KBM-7 (cell line): Measurements from ENCODE around the gene SRP68.
"Not testable (repeated sequence)": the region's sequence is repeated elsewhere in the genome, so short reads cannot be mapped to it uniquely, and the experiment has no call there.

Experiments used
- DNase-seq: peaks from one replicate; pipeline ENCODE4 v3.0.0-alpha.2; 2015
- in situ Hi-C: fragments of 300-500 bp; cut with MboI; formaldehyde crosslinking; loops from 2 replicates; pipeline ENCODE4 v1.14.3; 2020; ENCODE audit warnings: low sequenced_read_pairs, low pct_unique_long_range_greater_than_20kb, mixed read lengths

The SRP68 gene

DNA sequence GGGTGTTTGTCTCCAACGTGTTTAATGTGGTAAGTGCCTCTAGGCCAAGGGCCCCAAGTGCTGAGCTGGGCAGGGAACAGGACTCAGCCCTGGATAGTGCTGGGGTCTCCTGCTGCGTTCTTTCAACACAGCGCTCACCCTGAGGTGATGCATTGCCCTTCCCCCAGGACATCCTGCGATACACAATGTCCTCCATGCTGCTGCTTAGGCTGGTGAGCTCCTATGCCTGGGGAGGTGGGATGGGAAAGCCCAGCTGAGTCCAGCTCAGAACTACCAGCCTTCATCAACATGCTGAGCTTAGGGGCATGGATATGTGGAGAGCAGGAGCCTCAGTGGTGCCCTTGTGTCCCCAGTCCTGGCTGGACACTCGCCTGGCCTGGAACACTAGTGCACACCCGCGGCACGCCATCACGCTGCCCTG is 7.2 kb upstream of the SRP68 start:
- no peak for DNase-seq
- in situ Hi-C loops, result no loop called here

DNA sequence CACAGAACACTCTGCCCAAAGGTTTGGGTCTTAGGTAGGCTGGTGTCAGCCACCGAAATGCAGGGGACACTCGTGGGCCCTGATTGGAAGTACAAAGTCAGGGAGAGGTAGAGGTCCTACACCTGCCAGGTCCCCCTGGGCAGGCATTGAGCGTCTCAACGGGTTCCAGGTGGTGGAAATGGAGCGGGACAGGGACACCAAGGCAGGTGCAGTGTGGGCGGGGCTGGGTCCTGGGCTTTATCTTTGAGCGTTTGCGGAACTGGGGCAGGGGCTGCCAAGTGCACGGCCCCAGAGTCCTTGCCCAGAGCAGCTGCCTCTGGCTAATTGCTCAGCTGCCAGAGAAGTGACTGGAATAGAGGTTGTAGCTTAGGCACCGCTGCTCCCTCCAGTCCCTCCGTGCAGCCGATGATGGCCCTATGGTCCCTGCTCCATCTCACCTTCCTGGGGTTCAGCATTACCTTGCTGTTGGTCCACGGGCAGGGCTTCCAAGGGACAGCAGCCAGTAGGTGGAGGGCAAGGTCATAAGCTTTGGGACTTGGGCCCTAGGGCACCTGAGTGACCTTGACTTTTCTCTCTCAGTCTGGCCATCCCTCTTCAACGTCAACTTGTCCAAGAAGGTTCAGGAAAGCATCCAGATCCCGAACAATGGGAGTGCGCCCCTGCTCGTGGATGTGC is 6.7 kb upstream of the SRP68 start, which contains the start of gene ZACN:
TSS of gene ZACN (plus strand) at position 323 of the 675 bp plus-strand sequence. CDS start at position 406, 83 bp downstream.
- in situ Hi-C loops, result no loop called here
- DNase-seq, result no peak

DNA sequence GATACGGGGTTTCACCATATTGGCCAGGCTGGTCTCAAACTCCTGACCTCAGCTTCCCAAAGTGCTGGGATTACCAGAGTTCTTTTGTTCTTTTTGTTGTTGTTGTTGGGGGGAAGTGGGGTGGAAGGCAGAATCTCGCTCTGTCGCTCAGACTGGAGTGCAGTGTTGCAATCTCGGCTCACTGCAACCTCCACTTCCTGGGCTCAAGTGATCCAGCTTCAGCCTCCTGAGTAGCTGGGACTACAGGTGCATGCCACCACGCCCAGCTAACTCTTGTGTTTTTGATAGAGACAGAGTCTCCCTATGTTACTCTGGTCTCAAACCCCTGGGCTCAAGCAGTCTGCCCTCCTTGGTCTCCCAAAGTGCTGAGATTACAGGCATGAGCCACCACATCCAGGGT is 6.1 kb upstream of the SRP68 start:
- in situ Hi-C loops, result not testable (repeated sequence)
- peak; percentile 24 for DNase-seq

DNA sequence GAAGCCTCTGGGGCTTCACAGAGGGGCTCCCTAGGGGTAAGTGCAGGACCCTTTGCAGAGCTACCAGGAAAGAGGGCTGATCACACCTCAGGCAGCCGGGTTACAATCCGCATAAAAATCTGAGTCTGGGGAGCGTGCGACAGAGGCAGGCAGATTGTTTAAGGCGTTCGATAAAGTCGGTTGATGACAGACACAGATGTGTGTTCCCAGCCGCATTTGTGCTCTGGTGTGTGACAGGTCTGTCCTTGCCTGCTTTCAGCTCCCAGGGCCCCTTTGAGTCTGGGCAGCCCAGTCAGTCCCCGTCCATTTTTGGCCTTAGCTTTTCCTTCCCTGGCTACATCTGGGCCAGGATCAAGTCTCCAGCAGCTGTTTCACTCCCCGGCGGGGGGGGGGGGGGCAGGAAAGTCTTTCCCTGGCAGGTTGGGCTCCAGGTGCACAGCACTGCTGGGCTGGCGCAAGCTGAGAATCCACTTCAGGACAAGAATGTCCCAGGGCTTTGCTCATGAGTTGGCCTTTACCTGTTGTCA is 5.3 kb upstream of the SRP68 start:
- peak; percentile 7 for DNase-seq
- in situ Hi-C loops, result no loop called here

DNA sequence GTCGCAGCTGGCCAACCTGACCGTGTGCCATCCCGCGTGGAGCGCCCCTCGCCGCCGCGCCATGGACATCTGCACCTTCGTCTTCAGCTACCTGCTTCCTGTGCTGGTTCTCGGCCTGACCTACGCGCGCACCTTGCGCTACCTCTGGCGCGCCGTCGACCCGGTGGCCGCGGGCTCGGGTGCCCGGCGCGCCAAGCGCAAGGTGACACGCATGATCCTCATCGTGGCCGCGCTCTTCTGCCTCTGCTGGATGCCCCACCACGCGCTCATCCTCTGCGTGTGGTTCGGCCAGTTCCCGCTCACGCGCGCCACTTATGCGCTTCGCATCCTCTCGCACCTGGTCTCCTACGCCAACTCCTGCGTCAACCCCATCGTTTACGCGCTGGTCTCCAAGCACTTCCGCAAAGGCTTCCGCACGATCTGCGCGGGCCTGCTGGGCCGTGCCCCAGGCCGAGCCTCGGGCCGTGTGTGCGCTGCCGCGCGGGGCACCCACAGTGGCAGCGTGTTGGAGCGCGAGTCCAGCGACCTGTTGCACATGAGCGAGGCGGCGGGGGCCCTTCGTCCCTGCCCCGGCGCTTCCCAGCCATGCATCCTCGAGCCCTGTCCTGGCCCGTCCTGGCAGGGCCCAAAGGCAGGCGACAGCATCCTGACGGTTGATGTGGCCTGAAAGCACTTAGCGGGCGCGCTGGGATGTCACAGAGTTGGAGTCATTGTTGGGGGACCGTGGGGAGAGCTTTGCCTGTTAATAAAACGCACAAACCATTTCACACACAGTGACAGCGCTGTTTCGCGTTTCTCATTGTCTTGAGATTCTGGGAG is 4.7 kb upstream of the SRP68 start:
- DNase-seq, result no peak
- in situ Hi-C loops, result no loop called here

DNA sequence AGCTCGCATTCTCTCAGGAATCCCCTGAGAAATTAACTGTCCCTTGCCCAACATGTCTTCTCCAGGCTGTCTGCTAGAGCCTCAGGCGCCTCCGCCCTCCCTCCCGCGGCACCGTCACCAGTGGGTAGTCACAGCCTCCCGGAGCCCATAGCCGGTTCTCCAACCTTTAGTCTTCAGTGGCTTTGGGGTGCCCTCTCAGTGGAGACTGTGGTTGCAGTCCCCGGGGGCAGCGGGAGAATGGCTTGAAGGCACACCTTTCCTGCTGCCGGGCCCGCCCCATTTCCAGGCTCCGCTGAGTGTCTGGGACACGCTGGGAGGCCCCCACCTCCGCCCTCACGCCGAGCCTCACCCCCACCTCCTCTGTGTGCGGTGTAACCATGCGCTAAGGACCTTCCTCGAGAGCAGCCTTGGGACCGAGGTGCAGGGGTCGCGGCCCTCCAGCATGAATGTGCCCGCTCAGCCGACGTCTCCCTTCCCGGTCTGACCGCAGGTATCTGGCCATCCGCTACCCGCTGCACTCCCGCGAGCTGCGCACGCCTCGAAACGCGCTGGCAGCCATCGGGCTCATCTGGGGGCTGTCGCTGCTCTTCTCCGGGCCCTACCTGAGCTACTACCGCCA is 3.9 kb upstream of the SRP68 start:
- in situ Hi-C loops, result no loop called here
- no peak for DNase-seq

DNA sequence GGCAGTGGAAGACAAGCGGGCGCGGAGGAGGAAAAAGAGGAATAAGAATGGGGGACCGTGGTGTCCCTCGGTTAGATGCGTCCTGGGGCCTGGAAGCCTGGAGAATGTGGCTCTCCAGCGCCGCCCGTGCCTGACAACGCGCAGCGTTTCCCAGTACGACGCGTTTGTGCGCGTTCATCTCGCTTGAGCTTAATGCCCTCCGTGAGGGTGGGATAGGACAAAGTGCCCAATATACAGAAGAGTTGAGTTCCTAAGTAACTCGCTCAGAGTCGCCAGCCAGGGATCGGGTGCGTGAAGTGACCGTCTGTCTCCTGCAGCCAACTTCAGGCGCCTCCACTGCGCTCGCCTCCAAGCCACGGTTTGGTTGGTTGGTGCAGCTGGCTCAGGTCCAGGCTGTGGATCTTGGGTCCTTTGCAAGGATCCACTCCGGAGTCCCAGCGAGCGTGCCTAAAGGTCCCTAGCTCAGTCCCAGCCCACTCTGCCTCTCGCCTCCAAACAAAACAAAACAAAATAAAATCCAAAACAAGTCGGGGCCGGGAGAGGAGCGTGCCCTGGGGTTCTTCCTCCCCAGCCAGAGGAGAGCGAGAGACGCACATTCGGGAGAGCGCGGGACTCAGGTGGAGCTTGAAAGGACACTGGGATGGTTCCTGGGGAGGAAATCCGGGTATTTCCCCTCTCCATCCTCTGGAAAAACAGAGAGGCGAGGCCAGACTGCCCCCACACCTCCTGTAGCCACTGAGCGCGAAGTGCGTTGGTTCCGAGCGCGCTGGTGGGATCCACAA is 3.2 kb upstream of the SRP68 start:
- in situ Hi-C loops, result no loop called here
- peak; percentile 50 for DNase-seq

DNA sequence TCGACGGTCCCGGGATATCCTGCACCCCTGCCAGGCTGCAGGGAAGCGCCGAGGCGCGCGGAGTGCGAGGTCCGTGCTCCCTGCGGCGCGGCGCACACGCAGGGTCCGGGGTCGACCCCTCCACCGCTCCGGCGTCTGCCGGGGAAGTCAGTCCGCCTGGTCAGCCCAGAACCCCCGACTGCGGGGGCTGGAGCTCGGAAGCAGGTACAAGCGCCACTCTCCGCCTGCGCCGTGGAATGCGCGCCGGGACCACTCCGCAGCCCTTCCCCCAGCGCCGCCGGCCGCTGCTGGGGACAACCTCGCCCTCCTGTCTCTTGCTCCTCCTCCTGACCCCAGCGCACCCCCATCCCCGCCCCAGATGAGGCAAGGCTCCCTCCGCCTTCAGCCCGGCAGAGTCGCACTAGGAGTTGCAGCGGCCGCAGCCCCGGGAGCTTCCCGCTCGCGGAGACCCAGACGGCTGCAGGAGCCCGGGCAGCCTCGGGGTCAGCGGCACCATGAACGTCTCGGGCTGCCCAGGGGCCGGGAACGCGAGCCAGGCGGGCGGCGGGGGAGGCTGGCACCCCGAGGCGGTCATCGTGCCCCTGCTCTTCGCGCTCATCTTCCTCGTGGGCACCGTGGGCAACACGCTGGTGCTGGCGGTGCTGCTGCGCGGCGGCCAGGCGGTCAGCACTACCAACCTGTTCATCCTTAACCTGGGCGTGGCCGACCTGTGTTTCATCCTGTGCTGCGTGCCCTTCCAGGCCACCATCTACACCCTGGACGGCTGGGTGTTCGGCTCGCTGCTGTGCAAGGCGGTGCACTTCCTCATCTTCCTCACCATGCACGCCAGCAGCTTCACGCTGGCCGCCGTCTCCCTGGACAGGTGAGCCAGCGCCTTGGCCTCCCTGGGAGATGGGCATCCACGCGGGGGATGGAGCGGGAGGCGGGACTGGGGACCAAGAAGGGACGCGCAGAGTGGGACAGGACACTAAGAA is 2.4 kb upstream of the SRP68 start, which contains the start of gene GALR2:
TSS of gene GALR2 (plus strand) at position 392 of the 974 bp plus-strand sequence. CDS start at position 495, 103 bp downstream.
- DNase-seq, result no peak
- in situ Hi-C loops, result no loop called here

DNA sequence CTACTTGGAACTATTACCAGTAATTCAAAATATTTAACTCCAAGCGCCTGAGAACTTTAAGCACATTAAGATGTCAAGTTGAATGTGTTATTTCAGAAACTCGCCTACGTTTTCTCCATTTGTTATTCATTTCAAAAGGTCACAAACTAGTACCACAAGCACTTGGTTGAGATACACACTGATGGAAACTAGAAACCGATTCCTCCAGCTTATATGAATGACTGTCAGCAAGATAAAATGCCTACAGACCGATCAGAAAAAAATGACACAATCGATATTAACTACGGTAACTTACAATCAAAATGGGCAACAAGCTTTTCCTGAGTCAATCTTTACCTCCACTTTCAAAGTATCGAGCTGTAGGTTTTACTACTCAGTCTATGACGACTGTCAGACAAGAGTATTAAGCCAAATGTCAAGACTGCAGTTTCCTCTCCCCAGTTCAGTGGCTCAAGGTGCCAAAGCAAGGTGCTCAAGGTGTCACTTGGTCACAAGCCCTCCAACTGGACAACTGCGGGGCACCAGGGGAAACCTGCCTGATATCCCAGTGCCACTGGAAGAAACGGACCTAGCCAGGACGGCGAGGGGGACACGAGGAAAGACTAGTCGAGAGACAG is 678 bp downstream of the SRP68 start:
- no peak for DNase-seq

DNA sequence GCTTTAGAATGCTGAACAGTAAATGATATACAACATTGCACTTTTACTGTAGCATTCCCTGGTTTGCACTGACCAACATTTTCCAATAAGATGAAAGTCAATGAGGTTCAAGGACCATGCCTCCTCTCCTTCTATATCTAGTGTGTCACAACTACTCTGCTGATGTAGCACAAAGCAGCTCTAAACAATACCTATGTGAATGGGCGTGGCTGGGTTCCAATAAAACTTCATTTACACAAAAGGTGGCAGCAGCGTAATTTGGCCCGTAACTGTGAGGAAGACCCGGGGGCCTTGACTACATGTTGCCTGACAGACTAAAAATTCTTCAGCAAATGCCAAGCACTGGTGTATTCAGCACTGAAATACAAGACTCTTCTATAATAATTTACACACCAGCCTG is 6.5 kb downstream of the SRP68 start:
- no peak for DNase-seq
- in situ Hi-C loops, result no loop called here

More for the DNA sequence above, 678 bp downstream of the SRP68 start:
- in situ Hi-C loops, result no loop called here

DNA sequence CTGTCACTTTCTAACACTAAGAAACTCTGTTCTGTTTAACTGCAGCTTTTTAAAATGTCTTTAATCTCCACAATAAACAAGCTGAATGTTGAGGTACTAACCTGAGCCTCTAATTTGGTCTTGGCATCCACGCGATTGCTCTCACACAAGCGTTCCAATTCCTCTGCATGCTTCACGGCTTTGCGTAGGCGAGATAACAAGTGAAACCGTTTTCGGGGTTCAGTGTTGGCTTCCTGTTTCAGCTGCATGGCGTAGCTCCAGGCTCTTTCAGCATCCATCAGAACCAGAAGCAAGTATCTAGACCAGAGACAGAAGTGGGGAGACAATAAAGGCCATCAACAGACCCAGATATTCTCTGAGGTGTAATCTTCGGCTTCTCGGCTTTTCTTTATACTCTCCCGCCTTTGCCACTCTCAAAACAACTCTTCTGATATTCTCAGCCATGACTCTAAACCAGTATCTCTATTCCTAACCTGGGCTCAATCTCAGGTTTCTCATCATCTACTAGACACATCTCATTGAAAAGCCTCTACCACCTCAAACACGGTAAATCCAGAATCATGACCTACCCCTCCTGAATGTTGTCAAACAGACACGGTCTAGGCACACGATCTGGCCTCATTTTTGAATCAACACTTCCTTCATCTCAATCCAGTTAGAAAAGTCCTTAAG is 8.3 kb downstream of the SRP68 start:
- in situ Hi-C loops, result no loop called here
- DNase-seq, result no peak

DNA sequence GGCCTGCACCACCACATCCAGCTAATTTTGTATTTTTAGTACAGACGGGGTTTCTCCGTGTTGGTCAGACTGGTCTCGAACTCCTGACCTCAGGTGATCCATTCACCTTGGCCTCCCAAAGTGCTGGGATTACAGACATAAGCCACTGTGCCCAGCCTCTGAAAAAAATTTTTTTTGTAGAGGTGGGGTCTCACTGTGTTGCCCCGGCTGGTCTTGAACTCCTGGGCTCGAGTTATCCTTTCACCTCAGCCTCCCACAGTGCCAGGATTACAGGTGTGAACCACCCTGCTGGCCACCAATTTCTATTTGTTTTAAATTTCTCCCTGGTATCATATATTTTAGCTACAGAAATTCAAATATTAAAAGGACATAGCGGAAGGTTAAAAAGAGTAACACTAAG is 14.1 kb downstream of the SRP68 start:
- in situ Hi-C loops, DNase-seq: not testable (repeated sequence)

DNA sequence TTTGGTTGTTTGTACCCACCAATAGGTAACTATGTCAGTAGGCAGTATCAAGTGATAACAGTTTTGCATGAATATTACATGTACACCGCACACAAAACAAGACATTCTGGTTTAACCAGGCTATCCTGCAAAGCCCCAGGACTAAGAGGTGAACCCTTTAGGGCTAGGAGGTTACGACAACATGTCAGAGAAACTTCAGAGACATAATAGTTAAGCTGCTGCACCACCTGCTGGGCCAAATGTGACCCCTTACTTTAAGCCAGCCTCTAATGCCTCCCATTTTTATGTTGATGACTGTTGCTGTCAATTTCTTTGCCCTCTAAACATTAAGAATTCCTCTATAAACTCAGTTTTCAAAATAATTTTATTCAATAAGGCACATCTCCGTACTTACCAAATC is 15.4 kb downstream of the SRP68 start:
- peak; percentile 15 for DNase-seq
- in situ Hi-C loops, result no loop called here

DNA sequence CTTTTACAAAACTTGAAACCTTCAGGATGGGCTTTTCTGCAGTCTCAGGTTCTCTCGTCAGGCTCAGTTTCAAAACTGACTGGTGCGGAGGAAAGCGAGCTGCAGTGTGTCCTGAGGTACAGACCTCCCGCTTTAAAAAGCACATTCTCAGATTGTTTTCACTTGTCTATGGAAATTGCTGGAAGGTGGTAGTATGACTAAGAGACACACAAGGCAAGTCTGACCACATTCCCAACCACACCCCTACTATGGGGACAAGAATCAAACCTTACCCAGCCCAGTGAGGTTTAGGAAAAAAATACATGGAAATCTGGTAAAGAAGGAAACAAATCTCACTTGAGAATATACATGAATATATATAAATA is 18.2 kb downstream of the SRP68 start:
- in situ Hi-C loops, result no loop called here
- no peak for DNase-seq

DNA sequence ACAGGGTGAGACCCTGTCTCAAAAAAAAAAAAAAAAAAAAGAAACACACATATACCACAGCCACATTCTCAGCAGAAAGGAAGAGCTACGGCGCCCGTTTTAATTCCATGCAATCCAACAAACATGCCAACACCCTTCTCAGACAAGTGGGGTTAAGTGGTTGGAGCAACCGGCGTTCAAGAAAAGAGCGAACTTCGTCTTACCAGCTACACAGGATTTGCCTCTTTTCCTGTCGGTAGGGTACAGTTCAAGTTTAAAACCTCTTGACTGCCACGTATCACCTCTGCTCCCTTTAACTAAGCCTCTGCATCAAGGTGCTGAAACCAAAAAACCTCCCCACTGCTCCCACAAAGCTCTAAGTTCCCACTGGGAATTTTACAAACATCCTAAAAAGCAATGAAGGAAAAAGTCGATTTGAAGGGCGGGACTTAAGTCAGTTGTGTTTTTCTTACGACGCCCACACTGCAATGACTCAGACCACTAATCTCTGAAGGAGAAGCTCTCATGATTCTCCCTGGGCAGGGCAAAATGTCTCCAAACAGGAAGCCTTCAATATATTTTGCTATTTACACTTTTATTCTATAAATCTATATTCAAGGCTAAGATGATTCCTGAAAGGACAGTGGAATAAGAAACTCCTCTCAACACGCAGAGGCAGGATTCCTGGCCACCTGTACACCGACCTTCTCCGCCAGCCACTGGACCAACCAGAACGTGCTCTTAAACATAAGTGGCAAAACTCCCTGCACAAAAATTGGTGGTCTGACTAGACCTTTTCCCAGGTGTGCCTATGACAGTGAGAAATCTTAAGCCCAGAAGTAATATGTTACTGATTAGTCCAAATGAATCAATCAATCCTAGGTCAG is 18.8 kb downstream of the SRP68 start:
- DNase-seq, result no peak
- in situ Hi-C loops, result no loop called here

DNA sequence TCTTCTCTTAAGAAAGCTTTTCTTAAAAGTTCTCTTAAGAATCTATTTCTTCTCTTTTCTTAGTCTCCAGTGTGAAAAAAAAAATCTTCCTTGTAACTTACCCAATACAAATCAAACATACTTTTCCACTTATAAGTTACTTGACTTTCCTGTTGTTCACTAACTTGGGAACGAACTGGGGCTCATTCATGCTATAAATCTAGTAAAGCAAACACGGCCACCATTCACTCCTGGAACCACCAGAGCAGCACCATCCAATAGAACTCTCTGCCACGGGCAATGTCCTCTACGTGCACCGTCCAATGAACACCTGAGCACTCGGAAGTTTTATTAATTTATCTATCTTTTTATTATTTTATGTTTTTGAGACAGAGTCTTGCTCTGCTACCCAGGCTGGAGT is 20.8 kb downstream of the SRP68 start:
- in situ Hi-C loops, result no loop called here
- DNase-seq, result no peak
